A549 (cell line): ENCODE results near the gene TRIP10. TPM values are rescaled to one million over a fixed set of nuclear protein-coding genes. Genes with fewer than 3 reads are reported as not detected.

ENCODE experiments used
- ATAC-seq, 2 experiments: fragments of 200-7000 bp in 1 of 2; fragments of >200 bp in 1 of 2; cut with Nextera tagmentation in 1 of 2; cut with Tn5 transposase in 1 of 2; 3 replicates each; pipeline versions ENCODE4 v1.8.0 to v1.9.1; 2018 to 2020; ENCODE audit warnings: mild to moderate bottlenecking in 1 of 2, moderate library complexity in 1 of 2
- CTCF ChIA-PET: fragments of 300-600 bp; sonication (Branson Sonifier 250); formaldehyde crosslinking; extraction: SDS; loops from one replicate; lab custom pipeline; 2021; ENCODE audit warnings: antibody characterized with exemption, inconsistent platforms; lab: Yijun Ruan, JAX
- POLR2A ChIA-PET: fragments of 350-600 bp; formaldehyde crosslinking; extraction: SDS; loops from one replicate; lab custom pipeline; 2021; ENCODE audit warnings: antibody characterized with exemption, inconsistent platforms; lab: Yijun Ruan, JAX
- DNase-seq, 2 experiments: peaks; one replicate each; pipeline versions ENCODE4 v3.0.0 to v3.0.0-alpha.2; 2011 to 2016; ENCODE audit warnings: low read depth in 1 of 2, low spot score in 1 of 2
- FAIRE-seq: peaks from 2 replicates; lab custom pipeline; 2011; peaks lifted over from hg19 to GRCh38; lab: Jason Lieb, UNC
- H3K27ac ChIP-seq, 2 experiments: fragments of >200 bp; sonication (Bioruptor Twin); formaldehyde crosslinking; 3 replicates each; pipeline ENCODE4 v1.5.1; 2016 to 2017
- H3K4me1 ChIP-seq: fragments of >200 bp; sonication (Bioruptor Twin); formaldehyde crosslinking; 3 replicates; pipeline ENCODE4 v1.6.1; 2016
- H3K4me2 ChIP-seq: fragments of >200 bp; sonication (Bioruptor Twin); formaldehyde crosslinking; 3 replicates; pipeline ENCODE4 v1.6.1; 2016
- H3K4me3 ChIP-seq: fragments of >200 bp; sonication (Bioruptor Twin); formaldehyde crosslinking; 3 replicates; pipeline ENCODE4 v1.5.1; 2016
- H3K9me3 ChIP-seq: fragments of >200 bp; sonication (Bioruptor Twin); formaldehyde crosslinking; 3 replicates; pipeline ENCODE4 v1.6.1; 2016
- CBX2 ChIP-seq: fragments of 200-600 bp; sonication (generic); IDR thresholded peaks from 2 replicates; pipeline ENCODE4 v1.6.1; 2016; ENCODE audit warnings: low read depth, mild to moderate bottlenecking, borderline replicate concordance
- CBX8 ChIP-seq: fragments of 200-600 bp; sonication (generic); IDR thresholded peaks from 2 replicates; pipeline ENCODE4 v1.6.1; 2016
- CHD2 ChIP-seq: fragments of 150-350 bp; IDR thresholded peaks from 2 replicates; pipeline ENCODE4 v1.6.1; 2014; ENCODE audit warnings: low read length; ENCODE audit not compliant: partially characterized antibody
- CHD4 ChIP-seq: fragments of 200-600 bp; sonication (generic); IDR thresholded peaks from 2 replicates; pipeline ENCODE4 v1.6.1; 2016; ENCODE audit warnings: antibody characterized with exemption, mild to moderate bottlenecking, borderline replicate concordance
- EHF ChIP-seq: fragments of 250-450 bp; sonication (Bioruptor Pico); IDR thresholded peaks from 2 replicates; pipeline ENCODE4 v1.5.0; 2020; ENCODE audit warnings: mild to moderate bottlenecking
- EHMT2 ChIP-seq: fragments of 200-600 bp; sonication (generic); IDR thresholded peaks from 2 replicates; pipeline ENCODE4 v1.6.1; 2016; ENCODE audit warnings: antibody characterized with exemption, low read depth, mild to moderate bottlenecking, moderate library complexity
- HEYL ChIP-seq: fragments of 250-450 bp; sonication (Bioruptor Pico); IDR thresholded peaks from 2 replicates; pipeline ENCODE4 v1.8.0; 2021; ENCODE audit warnings: mild to moderate bottlenecking, moderate library complexity
- JUN ChIP-seq, 2 experiments: fragments of >200 bp; sonication (Bioruptor Twin); formaldehyde crosslinking; IDR thresholded peaks; 2 replicates in 1 of 2; 3 replicates in 1 of 2; pipeline ENCODE4 v1.6.1; 2016 to 2017
- NPAS2 ChIP-seq: fragments of 250-450 bp; sonication (Bioruptor Pico); IDR thresholded peaks from 2 replicates; pipeline ENCODE4 v1.8.0; 2022; ENCODE audit warnings: mild to moderate bottlenecking, moderate library complexity, borderline replicate concordance
- NR3C1 ChIP-seq: fragments of >200 bp; sonication (Bioruptor Twin); formaldehyde crosslinking; IDR thresholded peaks from 3 replicates; pipeline ENCODE4 v1.6.1; 2017
- PHF8 ChIP-seq: fragments of 200-600 bp; sonication (generic); IDR thresholded peaks from 2 replicates; pipeline ENCODE4 v1.6.1; 2016; ENCODE audit warnings: low read depth, mild to moderate bottlenecking, antibody characterized with exemption, moderate library complexity, borderline replicate concordance
- RAD21 ChIP-seq, 2 experiments: fragments of >200 bp in 1 of 2; sonication (Bioruptor Twin) in 1 of 2; formaldehyde crosslinking in 1 of 2; IDR thresholded peaks in 1 of 2; conservative IDR thresholded peaks in 1 of 2; 2 replicates in 1 of 2; 3 replicates in 1 of 2; pipeline ENCODE4 v1.6.1; 2012 to 2018; ENCODE audit warnings: inconsistent platforms in 1 of 2
- RFX5 ChIP-seq: fragments of 450-650 bp; IDR thresholded peaks from 2 replicates; pipeline ENCODE4 v1.7.1; 2014; ENCODE audit warnings: antibody characterized with exemption, mild to moderate bottlenecking, moderate library complexity
- SREBF2 ChIP-seq: fragments of 450-650 bp; IDR thresholded peaks from 2 replicates; pipeline ENCODE4 v1.6.1; 2014; ENCODE audit warnings: mild to moderate bottlenecking, moderate library complexity
- ZNF302 ChIP-seq: fragments of 250-450 bp; sonication (Bioruptor Pico); IDR thresholded peaks from 2 replicates; pipeline ENCODE4 v1.9.0; 2021; ENCODE audit warnings: inconsistent platforms, mild to moderate bottlenecking, moderate library complexity
- ZSCAN20 ChIP-seq: fragments of 250-450 bp; sonication (Bioruptor Pico); IDR thresholded peaks from 2 replicates; pipeline ENCODE4 v1.8.0; 2022; ENCODE audit warnings: mild to moderate bottlenecking, moderate library complexity
- WGBS: methylation state at CpG from one replicate; pipeline ENCODE4 v1.1.6; 2017; ENCODE audit errors: missing lambda C conversion rate; 5-methylcytosine and 5-hydroxymethylcytosine counted together
- polyA plus RNA-seq, 4 experiments: library from polyadenylated mRNA; depleted of rRNA in 3 of 4; stranded (reverse); fragments of >200 nt; fragmentation: RNase III in 1 of 4; extraction: RNeasy Plus Mini Kit Qiagen cat#74134 plus additional on column Dnase treatment in 1 of 4; gene quantifications; 2 replicates in 3 of 4; 3 replicates in 1 of 4; pipeline ENCODE4 v1.2.3, GENCODE V29; 2011 to 2017
- TF ChIP-seq, protein P1 (sequence below): fragments of 450-650 bp; IDR thresholded peaks from 2 replicates; pipeline ENCODE4 v1.6.1; 2014; ENCODE audit warnings: antibody characterized with exemption
- TF ChIP-seq, protein P2 (sequence below): fragments of 200-600 bp; sonication (generic); IDR thresholded peaks from 2 replicates; pipeline ENCODE4 v1.6.1; 2016; ENCODE audit warnings: antibody characterized with exemption, mild to moderate bottlenecking, moderate library complexity
- TF ChIP-seq, protein P3 (sequence below): IDR thresholded peaks from 2 replicates; pipeline ENCODE4 v1.6.1; 2012
- TF ChIP-seq, protein P4 (sequence below): fragments of 250-450 bp; sonication (Bioruptor Pico); IDR thresholded peaks from 2 replicates; pipeline ENCODE4 v1.5.0; 2020; ENCODE audit warnings: low read depth, mild to moderate bottlenecking, moderate library complexity
- TF ChIP-seq, protein P5 (sequence below): fragments of >200 bp; sonication (Bioruptor Twin); formaldehyde crosslinking; IDR thresholded peaks from 2 replicates; pipeline ENCODE4 v1.6.1; 2016

Gene TRIP10
- polyA plus RNA-seq, 2 of the 4 experiments (the other 2 are of a cell fraction), result 39.2 to 60.9 TPM

DNA sequence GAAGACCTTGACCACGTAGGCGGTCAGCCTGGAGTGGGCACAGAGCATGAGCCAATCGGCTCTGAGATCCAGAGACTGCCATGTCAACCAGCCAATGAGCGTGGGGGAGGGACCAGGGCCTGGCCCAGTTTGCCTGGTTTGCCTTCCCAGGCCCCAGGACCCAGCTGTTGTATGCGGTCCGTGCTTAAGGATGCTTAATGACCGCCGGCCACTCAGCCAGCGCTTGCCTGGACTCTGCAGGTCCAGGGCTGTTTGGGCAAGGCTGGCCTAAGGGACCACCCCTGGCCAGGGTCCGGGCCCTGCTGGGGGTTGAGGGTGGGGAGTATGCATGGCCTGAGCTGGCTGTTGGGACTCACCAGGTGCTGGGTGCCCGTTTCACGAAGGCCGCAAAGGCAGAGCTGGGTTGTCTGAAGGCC lies 46.4 kb upstream of the TRIP10 start:
- DNase-seq, result peak in 1 of 2 experiments; percentile 31
- POLR2A ChIA-PET, result no interaction called here
- no peaks in the 10 kb centered on the region for H3K4me1 ChIP-seq
- no peak for FAIRE-seq
- peak in 1 of 2 experiments; percentile 72; a peak in 3 of 6 replicates for ATAC-seq
- CTCF ChIA-PET, result no interaction called here
- no peak overlapping the region for H3K27ac ChIP-seq
- 90% methylated on average over 4 of the region's 13 CpGs for WGBS
- TF ChIP-seq ZNF302 (no peak), CHD2 (no peak), NPAS2 (CRISPR knock-in tag) (no peak), NR3C1 (no peak), SREBF2 (no peak), EHF (CRISPR knock-in tag) (no peak), EHMT2 (no peak), RFX5 (no peak), CBX8 (no peak), RAD21 (conservative IDR thresholded peaks at IDR 0.05 in 1 of 2, IDR thresholded peaks at IDR 0.05 in 1 of 2) (no peak), JUN (IDR thresholded peaks at IDR 0.05) (no peak), ZSCAN20 (CRISPR knock-in tag) (no peak), HEYL (CRISPR knock-in tag) (no peak), CBX2 (no peak), PHF8 (no peak), CHD4 (no peak)
- TF ChIP-seq, protein P1, sequence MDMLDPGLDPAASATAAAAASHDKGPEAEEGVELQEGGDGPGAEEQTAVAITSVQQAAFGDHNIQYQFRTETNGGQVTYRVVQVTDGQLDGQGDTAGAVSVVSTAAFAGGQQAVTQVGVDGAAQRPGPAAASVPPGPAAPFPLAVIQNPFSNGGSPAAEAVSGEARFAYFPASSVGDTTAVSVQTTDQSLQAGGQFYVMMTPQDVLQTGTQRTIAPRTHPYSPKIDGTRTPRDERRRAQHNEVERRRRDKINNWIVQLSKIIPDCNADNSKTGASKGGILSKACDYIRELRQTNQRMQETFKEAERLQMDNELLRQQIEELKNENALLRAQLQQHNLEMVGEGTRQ, result no peak
- TF ChIP-seq, protein P2, sequence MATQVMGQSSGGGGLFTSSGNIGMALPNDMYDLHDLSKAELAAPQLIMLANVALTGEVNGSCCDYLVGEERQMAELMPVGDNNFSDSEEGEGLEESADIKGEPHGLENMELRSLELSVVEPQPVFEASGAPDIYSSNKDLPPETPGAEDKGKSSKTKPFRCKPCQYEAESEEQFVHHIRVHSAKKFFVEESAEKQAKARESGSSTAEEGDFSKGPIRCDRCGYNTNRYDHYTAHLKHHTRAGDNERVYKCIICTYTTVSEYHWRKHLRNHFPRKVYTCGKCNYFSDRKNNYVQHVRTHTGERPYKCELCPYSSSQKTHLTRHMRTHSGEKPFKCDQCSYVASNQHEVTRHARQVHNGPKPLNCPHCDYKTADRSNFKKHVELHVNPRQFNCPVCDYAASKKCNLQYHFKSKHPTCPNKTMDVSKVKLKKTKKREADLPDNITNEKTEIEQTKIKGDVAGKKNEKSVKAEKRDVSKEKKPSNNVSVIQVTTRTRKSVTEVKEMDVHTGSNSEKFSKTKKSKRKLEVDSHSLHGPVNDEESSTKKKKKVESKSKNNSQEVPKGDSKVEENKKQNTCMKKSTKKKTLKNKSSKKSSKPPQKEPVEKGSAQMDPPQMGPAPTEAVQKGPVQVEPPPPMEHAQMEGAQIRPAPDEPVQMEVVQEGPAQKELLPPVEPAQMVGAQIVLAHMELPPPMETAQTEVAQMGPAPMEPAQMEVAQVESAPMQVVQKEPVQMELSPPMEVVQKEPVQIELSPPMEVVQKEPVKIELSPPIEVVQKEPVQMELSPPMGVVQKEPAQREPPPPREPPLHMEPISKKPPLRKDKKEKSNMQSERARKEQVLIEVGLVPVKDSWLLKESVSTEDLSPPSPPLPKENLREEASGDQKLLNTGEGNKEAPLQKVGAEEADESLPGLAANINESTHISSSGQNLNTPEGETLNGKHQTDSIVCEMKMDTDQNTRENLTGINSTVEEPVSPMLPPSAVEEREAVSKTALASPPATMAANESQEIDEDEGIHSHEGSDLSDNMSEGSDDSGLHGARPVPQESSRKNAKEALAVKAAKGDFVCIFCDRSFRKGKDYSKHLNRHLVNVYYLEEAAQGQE, result no peak
- TF ChIP-seq, protein P3, sequence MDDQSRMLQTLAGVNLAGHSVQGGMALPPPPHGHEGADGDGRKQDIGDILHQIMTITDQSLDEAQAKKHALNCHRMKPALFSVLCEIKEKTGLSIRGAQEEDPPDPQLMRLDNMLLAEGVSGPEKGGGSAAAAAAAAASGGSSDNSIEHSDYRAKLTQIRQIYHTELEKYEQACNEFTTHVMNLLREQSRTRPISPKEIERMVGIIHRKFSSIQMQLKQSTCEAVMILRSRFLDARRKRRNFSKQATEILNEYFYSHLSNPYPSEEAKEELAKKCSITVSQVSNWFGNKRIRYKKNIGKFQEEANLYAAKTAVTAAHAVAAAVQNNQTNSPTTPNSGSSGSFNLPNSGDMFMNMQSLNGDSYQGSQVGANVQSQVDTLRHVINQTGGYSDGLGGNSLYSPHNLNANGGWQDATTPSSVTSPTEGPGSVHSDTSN, result no peak
- TF ChIP-seq, protein P4, sequence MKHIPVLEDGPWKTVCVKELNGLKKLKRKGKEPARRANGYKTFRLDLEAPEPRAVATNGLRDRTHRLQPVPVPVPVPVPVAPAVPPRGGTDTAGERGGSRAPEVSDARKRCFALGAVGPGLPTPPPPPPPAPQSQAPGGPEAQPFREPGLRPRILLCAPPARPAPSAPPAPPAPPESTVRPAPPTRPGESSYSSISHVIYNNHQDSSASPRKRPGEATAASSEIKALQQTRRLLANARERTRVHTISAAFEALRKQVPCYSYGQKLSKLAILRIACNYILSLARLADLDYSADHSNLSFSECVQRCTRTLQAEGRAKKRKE (CRISPR knock-in tag), result no peak
- no peaks in the 10 kb centered on the region for H3K9me3 ChIP-seq
- no peak overlapping the region for H3K4me3 ChIP-seq
- H3K4me2 ChIP-seq, result no peak overlapping the region

DNA sequence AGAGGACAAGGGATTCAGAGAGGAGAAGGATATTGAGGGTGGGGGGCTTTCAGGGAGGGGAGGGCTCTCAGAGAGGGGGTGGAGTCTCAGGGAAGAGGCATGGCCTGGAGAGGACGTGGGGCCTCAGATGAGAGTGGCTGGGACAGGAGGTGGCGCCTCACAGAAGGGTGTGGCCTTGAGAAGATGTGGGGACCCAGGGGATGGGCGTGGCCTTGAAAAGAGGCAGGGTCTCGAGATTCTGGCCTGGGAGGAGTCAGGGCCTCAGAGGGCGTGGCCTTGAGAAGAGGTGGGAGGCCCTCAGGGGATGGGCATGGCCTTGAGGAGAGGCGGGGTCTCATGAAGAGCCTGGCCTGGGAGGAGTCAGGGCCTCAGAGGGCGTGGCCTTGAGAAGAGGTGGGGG lies 45.8 kb upstream of the TRIP10 start:
- Histone ChIP-seq H3K9me3 (no peaks in the 10 kb centered on the region), H3K4me3 (no peak overlapping the region), H3K27ac (no peak overlapping the region), H3K4me2 (no peak overlapping the region), H3K4me1 (no peaks in the 10 kb centered on the region)
- ChIA-PET POLR2A (no interaction called here), CTCF (no interaction called here)
- WGBS, result 59% methylated on average over 5 of the region's 7 CpGs
- DNase-seq (peak in 1 of 2 experiments; percentile 42), ATAC-seq (peak in 1 of 2 experiments; percentile 48; a peak in 3 of 6 replicates), FAIRE-seq (no peak)
- TF ChIP-seq SREBF2 (no peak), EHF (CRISPR knock-in tag) (no peak)
- TF ChIP-seq, protein P5, sequence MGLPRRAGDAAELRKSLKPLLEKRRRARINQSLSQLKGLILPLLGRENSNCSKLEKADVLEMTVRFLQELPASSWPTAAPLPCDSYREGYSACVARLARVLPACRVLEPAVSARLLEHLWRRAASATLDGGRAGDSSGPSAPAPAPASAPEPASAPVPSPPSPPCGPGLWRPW, result no peak
- TF ChIP-seq, protein P1, result no peak
